Lower lobe of right lung (tissue), 2 donors: ENCODE results near the gene PCDHGC3. TPM values are rescaled to one million over a fixed set of nuclear protein-coding genes. Genes with fewer than 3 reads are reported as not detected.

ENCODE experiments used
- ATAC-seq, 2 donors: fragments of 200-7000 bp; cut with Tn5 transposase; one replicate each; pipeline ENCODE4 v1.9.1; 2020 to 2022; ENCODE audit warnings: mild to moderate bottlenecking in 2 of 2, moderate library complexity in 2 of 2
- DNase-seq: peaks from one replicate; pipeline ENCODE4 v3.0.0-alpha.2; 2020
- H3K27ac ChIP-seq: fragments of 200-600 bp; one replicate; pipeline ENCODE4 v1.8.0; 2022
- H3K27me3 ChIP-seq: fragments of 200-600 bp; one replicate; pipeline ENCODE4 v1.8.0; 2022; ENCODE audit warnings: low read depth
- H3K36me3 ChIP-seq: fragments of 200-600 bp; one replicate; pipeline ENCODE4 v1.8.0; 2022; ENCODE audit warnings: mild to moderate bottlenecking
- H3K4me1 ChIP-seq: fragments of 200-600 bp; one replicate; pipeline ENCODE4 v1.8.0; 2022
- H3K4me3 ChIP-seq: fragments of 200-600 bp; one replicate; pipeline ENCODE4 v1.8.0; 2022; ENCODE audit warnings: mild to moderate bottlenecking
- H3K9me3 ChIP-seq: fragments of 200-600 bp; one replicate; pipeline ENCODE4 v1.8.0; 2022
- CTCF ChIP-seq: fragments of 200-600 bp; IDR thresholded peaks from one replicate; pipeline ENCODE4 v1.8.0; 2022; ENCODE audit warnings: antibody characterized with exemption, mild to moderate bottlenecking
- intact Hi-C: fragments of 100-400 bp; cut with DNase I; formaldehyde crosslinking; loops from one replicate; pipeline ENCODE4 v1.11.0; 2022
- total RNA-seq: library from RNA; stranded (reverse); fragmentation: NEBNext Ultra II Directional; extraction: Animal tissue kit (Norgen Biotek cat#: 25700); gene quantifications from one replicate; pipeline ENCODE4 v1.2.1, GENCODE V29; 2021
- donor health status: DM: no; HTN: yes; CAD: no; lungs with severe emphysema.

The PCDHGC3 gene
- total RNA-seq, 1 donor from 2014 or later = 82.4 TPM

- Histone ChIP-seq H3K36me3 (peaks cover 42% of the 10 kb centered on the region), H3K27me3 (no peaks in the 10 kb centered on the region), H3K4me3 (no peak overlapping the region), H3K4me1 (peaks cover 72% of the 10 kb centered on the region), H3K9me3 (no peaks in the 10 kb centered on the region), H3K27ac (no peak overlapping the region)
- ATAC-seq = no peak
- intact Hi-C loops = no loop called here
- no peak for DNase-seq
- no peak for TF ChIP-seq CTCF
These were observed 35.3 kb downstream of the PCDHGC3 start for GRCh38 chr5:141510850-141511601.

DNA sequence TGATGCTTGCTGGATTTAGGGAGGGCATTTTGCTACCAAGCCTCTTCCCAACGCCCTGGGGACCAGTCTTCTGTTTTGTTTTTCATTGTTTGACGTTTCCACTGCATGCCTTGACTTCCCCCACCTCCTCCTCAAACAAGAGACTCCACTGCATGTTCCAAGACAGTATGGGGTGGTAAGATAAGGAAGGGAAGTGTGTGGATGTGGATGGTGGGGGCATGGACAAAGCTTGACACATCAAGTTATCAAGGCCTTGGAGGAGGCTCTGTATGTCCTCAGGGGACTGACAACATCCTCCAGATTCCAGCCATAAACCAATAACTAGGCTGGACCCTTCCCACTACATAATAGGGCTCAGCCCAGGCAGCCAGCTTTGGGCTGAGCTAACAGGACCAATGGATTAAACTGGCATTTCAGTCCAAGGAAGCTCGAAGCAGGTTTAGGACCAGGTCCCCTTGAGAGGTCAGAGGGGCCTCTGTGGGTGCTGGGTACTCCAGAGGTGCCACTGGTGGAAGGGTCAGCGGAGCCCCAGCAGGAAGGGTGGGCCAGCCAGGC is 36.1 kb downstream of the PCDHGC3 start:
- no peak for TF ChIP-seq CTCF
- Histone ChIP-seq H3K27ac (peak overlapping the region; percentile 87), H3K36me3 (peaks cover 44% of the 10 kb centered on the region), H3K4me1 (peaks cover 77% of the 10 kb centered on the region), H3K4me3 (no peak overlapping the region), H3K27me3 (no peaks in the 10 kb centered on the region), H3K9me3 (no peaks in the 10 kb centered on the region)
- intact Hi-C loops = no loop called here
- DNase-seq = no peak
- no peak for ATAC-seq

GRCh38 chr5:141512390-141512910 is 36.7 kb downstream of the PCDHGC3 start:
- H3K27ac ChIP-seq = peak overlapping the region; percentile 87
- TF ChIP-seq CTCF = peak; percentile 92
- peak; percentile 91 for DNase-seq

GRCh38 chr5:141512911-141513626 is 37.3 kb downstream of the PCDHGC3 start:
- intact Hi-C loops = no loop called here
- Histone ChIP-seq H3K36me3 (peaks cover 50% of the 10 kb centered on the region), H3K27ac (peak overlapping the region; percentile 87), H3K4me1 (peaks cover 74% of the 10 kb centered on the region), H3K27me3 (no peaks in the 10 kb centered on the region), H3K4me3 (peak overlapping the region; percentile 64), H3K9me3 (no peaks in the 10 kb centered on the region)
- no peak for TF ChIP-seq CTCF
- ATAC-seq = peak; percentile 16 to 34
- DNase-seq = no peak

More at GRCh38 chr5:141512390-141512910, 36.7 kb downstream of the PCDHGC3 start:
- H3K4me1 ChIP-seq = peaks cover 76% of the 10 kb centered on the region
- peaks cover 45% of the 10 kb centered on the region for H3K36me3 ChIP-seq
- peak overlapping the region; percentile 64 for H3K4me3 ChIP-seq
- peak; percentile 72 to 75 for ATAC-seq
- intact Hi-C loops = no loop called here
- H3K9me3 ChIP-seq = no peaks in the 10 kb centered on the region
- H3K27me3 ChIP-seq = no peaks in the 10 kb centered on the region

DNA sequence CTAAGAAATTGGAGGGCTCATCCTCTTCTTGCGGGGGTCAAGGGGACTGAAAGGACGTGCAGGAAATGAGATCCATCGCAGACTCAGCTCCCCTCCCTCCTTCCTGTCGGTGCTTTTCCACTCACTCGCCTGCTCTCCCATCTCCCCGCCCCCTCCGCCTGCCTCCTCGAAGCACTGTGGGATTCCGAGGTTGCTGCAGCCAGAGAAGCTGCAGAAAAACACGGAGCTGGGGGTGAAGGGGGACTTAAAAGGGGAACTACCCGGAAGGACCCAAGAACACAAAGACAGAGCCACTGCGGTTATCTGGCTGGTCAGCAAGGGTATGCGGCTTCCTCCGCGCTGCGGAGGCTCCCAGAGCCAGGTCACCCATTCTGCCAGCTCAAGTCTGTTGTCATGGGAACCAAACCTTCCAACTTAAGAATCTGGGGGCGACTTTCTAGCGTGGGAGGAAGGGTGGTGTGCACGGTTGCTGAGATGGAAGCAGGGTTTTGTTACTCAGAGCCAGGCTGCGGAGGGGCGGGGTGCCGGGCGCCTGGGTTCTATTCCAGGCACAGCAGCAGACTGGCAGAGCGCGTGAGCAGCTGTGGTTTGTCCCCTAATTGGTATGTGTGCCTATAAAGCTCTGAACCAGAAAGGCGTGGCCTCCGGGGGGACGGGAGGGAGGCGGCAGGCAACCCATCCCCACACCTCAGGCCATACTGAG is 38.0 kb downstream of the PCDHGC3 start:
- intact Hi-C loops = no loop called here
- no peak for TF ChIP-seq CTCF
- Histone ChIP-seq H3K4me3 (peak overlapping the region; percentile 64), H3K27ac (peak overlapping the region; percentile 87), H3K27me3 (no peaks in the 10 kb centered on the region), H3K4me1 (peaks cover 71% of the 10 kb centered on the region), H3K9me3 (no peaks in the 10 kb centered on the region), H3K36me3 (peaks cover 56% of the 10 kb centered on the region)
- DNase-seq = peak; percentile 80
- peak; percentile 55 to 56 for ATAC-seq
